ENCODE results near the gene FLACC1.
A peak's percentile ranks its signal among the peaks of the same experiment; 100 is the strongest.

FLACC1 gene

GRCh38 chr2:201273330-201273983, 83.7 kb downstream of the FLACC1 start:
- no peak for DNase-seq

DNA sequence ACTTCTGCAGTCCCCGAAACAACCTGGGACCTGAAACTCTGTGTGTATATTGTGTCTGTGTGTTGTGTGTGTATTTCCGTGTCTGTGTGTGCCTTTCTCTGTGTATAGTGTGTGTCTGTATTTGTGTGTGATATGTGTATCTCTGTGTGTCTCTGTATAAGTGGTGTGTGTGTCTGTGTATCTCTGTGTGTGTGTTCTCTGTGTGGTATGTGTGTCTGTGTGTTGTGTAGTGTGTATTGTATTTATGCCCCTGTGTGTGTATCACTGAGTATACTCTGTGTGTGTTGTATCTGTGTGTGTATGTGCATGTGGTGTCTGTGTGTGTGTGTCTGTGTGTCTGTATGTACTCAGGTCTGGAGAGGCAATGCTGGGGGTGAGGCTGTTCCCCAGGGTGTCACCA, 85.2 kb downstream of the FLACC1 start:
- no peak for DNase-seq

DNA sequence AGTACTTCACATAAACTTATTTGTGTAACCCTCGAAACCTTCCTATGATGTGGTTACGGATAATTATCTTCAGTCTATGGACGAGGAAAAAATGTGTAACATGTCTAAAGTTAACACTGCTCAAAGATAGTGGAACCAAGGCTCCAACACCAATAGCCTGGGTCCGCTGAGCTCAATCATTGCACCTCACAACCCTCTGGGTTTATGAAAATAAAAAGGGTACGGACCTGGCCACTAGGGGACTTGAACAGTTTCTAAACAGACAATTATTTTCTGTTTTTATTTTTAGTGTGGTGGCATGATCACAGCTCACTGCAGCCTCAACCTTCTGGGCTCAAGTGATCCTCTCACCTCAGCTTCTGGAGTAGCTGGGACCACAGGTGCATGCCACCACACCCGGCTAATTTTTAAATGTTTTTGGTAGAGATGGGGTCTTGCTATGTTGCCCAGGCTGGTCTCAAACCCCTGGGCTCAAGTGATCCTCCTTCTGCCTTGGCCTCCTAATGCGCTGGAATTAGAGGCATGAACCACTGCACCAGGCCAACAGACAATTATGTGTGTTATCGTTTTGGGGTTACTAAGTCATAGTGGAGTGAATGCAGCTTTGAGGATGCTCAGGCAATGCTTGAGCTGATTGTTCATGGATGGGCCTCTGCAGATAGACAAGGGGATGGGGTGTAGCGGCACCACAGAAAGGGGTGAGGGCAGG, 86.7 kb downstream of the FLACC1 start:
- no peak for DNase-seq

DNA sequence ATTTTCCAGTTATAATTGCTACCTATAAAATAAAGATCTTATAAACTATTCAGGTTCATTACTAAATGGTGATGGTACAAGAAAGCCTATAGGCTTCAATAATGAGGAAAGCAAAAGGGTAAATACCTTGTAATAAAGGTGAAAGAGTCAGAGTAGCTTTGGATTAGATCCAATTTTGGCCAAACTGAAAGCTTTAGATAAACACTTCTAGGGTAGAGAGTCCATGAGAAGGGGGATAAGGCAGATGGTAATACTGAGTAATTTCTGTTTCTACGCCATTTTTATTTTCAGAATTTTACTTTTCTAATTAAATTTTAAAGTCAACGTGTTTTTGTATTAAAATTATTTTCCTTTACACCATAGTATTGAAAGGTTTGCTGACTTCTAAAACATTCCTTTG, 87.4 kb downstream of the FLACC1 start:
- DNase-seq: no peak

DNA sequence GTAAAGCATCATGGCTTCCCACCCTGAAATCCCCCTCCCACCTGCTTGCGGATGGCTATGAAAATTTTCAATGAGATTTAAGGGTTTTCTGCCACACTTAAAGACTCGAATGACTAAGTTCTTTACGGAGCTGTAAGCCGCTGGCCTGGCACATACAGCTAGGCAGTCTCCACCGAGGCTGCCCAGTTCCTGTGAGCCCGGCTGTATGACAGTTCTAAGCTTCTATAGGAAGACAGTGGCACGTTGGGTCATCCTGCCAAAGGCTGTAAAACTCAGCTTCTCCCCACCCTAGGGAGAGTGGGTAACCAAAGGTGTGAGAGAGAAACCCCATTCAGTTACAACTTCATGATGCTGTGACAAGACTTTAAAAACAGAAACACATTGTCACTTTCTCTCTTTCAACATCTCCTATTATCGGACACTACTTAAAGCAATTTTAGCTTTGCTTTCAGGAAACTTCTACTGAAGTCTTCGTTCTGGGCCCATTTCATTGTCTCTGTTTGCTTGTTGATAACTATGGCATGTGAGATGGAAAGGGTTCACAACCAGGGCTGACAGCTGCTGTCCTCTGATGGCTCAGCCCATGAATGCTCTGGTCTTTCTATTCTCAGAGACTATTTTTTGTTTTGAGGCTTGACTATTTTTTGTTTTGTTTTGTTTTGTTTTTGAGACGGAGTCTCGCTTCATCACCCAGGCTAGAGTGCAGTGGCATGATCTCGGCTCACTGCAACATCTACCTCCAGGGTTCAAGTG, 89.7 kb downstream of the FLACC1 start:
- DNase-seq: no peak

GRCh38 chr2:201266629-201267028, 90.5 kb downstream of the FLACC1 start:
- no peak for DNase-seq

DNA sequence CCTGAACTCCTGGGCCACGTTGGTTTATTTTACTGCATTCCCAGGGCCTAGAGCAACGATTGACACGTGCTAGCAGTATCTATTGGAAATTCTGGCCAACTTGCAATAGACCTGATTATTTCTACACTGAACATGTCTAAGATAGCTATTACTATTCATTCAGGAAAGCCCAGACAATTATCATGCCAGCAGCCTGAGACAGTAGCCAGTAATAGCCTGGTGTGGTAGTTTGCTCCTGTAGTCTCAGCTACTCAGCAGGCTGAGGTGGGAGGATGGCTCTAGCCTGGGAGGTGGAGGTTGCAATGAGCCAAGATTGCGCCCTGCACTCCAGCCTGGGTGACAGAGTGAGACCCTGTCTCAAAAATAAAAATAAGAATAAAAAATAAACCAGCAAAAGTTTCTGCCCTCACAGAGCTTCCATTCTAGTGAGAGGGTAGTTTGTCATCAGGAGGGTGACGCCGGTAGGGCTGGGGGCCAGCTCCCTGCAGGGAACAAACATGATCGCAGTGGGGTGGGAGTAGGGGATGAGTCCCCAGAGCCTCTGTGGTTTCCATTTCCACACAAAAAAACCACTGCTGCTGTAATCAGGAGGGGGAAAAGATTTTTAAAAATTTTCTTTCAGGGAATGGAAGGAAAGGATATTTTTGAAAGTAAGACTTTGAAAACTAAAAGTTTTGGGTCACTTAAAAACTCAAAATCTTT, 92.5 kb downstream of the FLACC1 start:
- no peak for DNase-seq

DNA sequence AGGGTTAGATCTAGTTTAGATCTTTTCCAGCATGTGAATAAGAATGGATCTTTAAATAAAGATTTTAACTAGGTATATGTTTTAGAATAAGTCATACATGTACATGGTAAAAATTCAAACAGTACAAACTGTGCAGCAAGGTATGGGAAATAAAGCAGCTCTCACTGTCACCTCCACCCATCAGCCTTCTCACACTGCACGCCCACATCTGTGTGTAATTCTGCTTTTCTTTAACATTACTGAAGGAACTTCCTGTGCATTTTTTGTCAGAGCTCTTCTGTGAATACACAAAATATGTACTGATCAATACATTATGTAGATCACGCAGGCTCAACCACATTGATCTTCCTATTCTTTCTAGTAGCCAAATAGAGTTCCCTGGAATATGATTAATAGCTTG, 93.4 kb downstream of the FLACC1 start:
- DNase-seq: no peak

GRCh38 chr2:201262718-201263117, 94.4 kb downstream of the FLACC1 start:
- DNase-seq: no peak

DNA sequence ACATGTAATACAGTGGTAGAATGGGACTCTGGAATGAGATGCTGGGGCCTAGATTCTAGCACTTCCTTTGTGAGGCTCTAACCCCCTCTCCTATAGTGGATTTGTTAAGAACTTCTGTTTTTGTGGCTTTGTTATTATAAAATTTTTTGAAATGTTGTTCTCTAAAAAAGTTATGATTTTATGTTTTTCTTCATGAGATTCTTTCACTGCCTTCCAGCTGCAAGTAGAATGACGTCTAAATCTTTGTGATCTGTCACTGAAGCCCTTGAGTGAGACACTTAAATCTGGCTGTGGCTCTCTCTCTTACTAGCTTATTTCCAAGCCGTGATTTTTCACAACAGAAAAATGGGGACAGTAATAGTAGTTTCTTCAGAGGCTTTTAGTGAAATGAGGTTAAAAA, 95.2 kb downstream of the FLACC1 start:
- DNase-seq: no peak

DNA sequence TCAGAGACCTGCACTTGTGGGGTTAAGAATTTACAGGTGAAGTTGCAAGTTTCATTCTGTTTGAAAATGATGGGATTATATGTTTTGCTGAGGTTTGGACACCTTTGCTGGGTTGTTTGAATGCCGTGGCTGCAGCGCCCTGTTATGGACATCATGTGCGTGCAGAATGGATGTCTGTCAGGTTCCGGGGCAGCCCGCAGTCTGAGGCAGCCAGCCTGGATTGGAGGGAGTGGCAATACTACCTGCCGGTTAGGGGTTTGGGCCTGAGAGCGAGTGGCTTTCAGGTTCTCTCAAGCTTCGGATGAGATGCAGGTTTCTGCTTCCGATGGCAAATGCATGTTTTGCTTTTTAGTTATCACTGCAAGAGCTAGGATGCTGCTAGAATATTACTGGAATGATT, 95.7 kb downstream of the FLACC1 start:
- peak; percentile 67 for DNase-seq

GRCh38 chr2:201260302-201260800, 96.8 kb downstream of the FLACC1 start, which contains the start of gene CASP8:
Gene CASP8 (plus strand): TSS chr2:201260536. CDS start chr2:201266487, 5,951 bp downstream.
- DNase-seq: peak; percentile 63

DNA sequence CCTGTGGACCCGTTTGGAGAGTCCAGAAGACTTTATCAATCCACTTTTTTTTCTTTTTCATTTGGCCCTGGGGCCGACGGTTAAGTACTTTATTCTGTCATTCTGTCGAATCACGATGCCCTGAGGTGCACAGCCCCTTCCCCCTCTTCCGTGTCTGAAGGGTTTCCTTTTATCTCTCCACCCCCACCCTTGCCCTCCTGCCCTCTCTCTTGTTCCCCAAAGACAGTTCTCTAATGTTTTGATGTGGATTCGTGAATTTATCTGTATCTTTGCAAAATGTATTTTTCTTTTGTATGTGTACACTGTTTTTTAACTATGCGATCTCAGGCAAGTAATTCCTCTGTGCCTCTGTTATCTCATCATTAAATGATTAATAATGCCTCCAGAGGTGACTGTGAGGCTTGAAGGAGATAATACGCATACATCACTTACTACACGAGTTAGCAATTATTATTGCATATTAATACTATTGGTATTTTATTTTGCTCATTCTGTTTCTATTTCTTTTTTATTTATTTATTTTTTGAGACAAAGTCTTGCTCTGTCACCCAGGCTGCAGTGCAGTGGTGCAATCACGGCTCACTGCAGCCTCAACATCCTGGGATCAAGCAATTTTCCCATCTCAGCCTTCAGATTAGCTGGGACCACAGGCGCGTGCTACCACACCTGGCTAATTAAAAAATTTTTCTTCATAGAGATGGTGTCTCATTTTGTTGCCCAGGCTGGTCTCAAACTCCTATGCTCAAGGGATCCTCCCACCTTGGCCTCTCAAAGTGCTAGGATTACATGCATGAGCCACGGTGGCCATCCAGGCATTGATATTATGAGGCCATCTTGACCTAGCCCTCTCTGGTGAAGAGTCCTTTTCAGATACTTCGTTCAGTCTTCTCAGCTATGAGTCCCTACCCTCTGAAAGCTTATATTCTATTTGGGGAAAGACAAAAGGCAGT, 98.2 kb downstream of the FLACC1 start:
- no peak for DNase-seq

- peak; percentile 91 for DNase-seq
Measured at GRCh38 chr2:201257956-201258665, 99.0 kb downstream of the FLACC1 start.

DNA sequence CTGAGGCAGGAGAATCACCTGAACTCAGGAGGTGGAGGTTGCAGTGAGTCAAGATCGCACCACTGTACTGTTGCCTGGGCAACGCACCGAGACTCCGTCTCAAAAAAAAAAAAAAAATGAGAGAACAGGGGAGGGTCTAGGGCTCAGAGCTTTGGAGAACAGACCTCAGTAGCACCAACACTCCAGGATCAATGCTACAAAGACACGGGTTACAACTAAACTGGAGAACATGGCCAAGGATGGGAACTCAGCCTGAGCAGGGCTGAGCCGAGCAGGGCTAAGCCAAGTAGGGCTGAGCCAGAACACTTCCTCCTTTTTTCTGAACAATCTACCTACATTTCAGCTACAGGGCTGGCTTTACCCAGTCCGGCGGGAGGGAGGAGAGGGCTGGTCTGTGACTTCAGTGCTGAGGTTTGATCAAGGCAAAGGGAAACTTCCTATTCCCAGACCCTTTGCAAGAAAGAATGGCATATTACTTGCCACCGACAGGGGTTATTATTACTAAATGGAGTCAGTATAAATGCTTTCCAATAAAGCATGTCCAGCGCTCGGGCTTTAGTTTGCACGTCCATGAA, 99.7 kb downstream of the FLACC1 start:
- no peak for DNase-seq

DNA sequence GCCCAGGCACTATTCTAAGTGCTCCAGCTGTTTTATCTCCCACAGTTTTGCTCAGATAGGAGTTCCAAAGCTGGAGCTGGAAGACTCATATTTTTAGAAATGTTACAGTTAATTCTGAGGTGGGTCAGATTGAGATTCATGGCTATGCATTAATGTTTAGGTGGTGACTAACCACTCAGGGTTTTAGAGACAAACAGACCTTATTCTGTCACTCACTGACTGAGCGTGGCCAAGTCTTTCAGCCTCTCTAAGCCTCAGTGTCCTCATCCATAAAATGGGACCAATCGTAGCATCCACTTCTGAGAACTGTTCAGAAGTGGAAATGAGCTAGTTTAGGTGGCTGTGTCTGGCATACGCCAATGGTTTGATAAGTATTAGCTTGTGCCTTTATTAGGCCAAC, 101.1 kb downstream of the FLACC1 start:
- DNase-seq: no peak

DNA sequence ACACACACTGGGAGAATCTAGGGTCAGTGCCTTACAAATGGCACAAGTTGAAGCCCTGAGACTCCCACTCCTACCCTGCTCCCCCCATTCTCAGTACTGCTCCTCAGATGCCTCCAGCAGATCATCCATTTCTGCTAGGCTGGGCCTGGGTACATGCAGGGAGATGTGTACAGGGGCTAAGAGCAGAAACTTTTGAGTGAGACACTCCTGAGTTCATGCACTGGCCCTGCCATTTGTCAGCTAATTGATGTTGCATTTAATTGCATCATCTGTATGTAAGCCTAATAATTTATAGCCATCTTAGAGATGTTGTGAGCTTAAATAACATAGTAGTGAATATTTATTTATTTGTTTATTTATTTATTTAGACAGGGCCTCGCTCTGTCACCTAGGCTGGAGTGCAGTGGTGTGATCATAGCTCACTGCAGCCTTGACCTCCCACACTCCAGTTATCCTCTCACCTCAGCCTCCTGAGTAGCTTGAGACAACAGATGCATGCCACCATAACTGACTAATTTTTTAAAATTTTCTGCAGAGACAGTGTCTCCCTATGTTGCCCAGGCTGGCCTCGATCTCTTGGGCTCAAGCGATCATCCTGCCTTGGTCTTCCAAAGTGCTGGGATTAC, 101.6 kb downstream of the FLACC1 start:
- no peak for DNase-seq

- DNase-seq: no peak
Measured at GRCh38 chr2:201254081-201254730, 102.9 kb downstream of the FLACC1 start.

DNA sequence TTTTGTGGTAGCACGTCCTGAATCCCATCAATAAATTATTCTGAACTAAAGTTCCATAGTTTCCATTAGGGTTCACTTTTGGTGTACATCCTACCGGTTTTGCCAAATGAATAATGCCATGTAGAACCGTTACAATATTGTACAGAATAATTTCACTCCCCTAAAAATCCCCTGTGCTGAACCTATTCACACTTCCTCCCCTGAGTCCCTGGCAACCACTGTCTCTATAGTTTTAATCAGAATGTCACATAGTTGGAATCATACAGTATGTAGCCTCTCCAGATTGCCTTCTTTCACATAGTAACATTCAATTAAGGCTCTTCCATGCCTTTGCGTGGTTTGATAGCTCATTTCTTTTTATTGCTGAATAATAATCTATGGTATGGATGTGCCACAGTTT, 106.4 kb downstream of the FLACC1 start:
- no peak for DNase-seq

GRCh38 chr2:201249889-201250288, 107.3 kb downstream of the FLACC1 start:
- DNase-seq: no peak

All from stimulated activated CD8-positive, alpha-beta memory T cell treated with anti-CD3 and anti-CD28 coated beads, Interleukin-4, amount 100 ng/mL, for 48 hours (primary cell).